Left ventricle myocardium inferior (tissue), 1 donor: ENCODE results near the gene MDM1. TPM values are rescaled to one million over a fixed set of nuclear protein-coding genes. Genes with fewer than 3 reads are reported as not detected.
A peak's percentile ranks its signal among the peaks of the same experiment; 100 is the strongest.

Experiments used
- DNase-seq: peaks from one replicate; pipeline ENCODE4 v3.0.0-alpha.2; 2020
- H3K27ac ChIP-seq: fragments of 200-600 bp; replicated peaks from 2 replicates; pipeline ENCODE4 v1.8.0; 2021
- H3K27me3 ChIP-seq: fragments of 200-600 bp; 2 replicates; pipeline ENCODE4 v1.8.0; 2021; ENCODE audit warnings: low read depth
- H3K36me3 ChIP-seq: fragments of 200-600 bp; 2 replicates; pipeline ENCODE4 v1.8.0; 2021
- H3K4me1 ChIP-seq: fragments of 200-600 bp; 2 replicates; pipeline ENCODE4 v1.8.0; 2021
- H3K4me3 ChIP-seq: fragments of 200-600 bp; 2 replicates; pipeline ENCODE4 v1.8.0; 2021; ENCODE audit warnings: mild to moderate bottlenecking, moderate library complexity
- H3K9me3 ChIP-seq: fragments of 200-600 bp; replicated peaks from 2 replicates; pipeline ENCODE4 v1.8.0; 2021
- CTCF ChIP-seq: fragments of 200-600 bp; IDR thresholded peaks from 2 replicates; pipeline ENCODE4 v1.8.0; 2021; ENCODE audit warnings: antibody characterized with exemption, mild to moderate bottlenecking, borderline replicate concordance
- intact Hi-C: fragments of 100-400 bp; cut with micrococcal nuclease; formaldehyde crosslinking; loops from one replicate; pipeline ENCODE4 v1.11.0; 2022
- total RNA-seq: library from RNA; stranded (reverse); fragmentation: NEBNext Ultra II Directional; extraction: Animal tissue kit (Norgen Biotek cat#: 25700); gene quantifications from one replicate; pipeline ENCODE4 v1.2.1, GENCODE V29; 2021
- donor health status: DM: no; HTN: yes; CAD: no; lungs with severe emphysema.

The MDM1 gene
- total RNA-seq, 1 donor from 2014 or later: 7.8 TPM

DNA sequence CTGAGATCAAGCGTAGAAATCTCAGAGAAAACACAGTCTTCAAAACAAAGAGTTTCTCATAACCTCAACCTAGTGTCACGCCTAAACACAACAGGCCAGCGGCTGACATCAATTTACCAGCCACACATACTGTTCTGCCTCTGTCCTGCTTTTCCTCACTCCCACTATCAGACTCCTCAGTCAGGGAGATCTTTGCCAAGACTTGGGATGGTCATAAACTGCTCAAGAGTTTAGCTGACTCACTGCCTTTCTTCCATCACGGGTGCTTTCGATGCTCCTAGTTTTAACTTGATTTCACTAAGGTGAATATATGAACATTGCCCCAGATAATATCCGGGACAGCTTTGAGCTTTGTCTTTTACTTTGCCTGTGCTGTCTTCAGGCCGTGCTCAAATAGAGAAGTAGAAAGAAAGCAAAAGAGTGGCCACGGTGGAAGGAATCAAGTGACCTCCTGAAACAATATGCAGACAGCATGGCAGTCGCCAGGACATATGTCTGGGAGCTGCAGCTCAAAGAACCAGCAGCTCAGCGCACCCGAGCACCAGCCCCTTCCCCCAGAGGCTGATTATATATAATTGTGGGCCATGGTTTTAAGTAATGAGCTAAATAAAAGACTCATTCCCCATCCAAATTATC is 12.1 kb downstream of the MDM1 start:
- no peak overlapping the region for H3K4me3 ChIP-seq
- peaks cover 3% of the 10 kb centered on the region for H3K36me3 ChIP-seq
- no peak for TF ChIP-seq CTCF
- no peaks in the 10 kb centered on the region for H3K9me3 ChIP-seq
- intact Hi-C loops: no loop called here
- peak overlapping the region; percentile 55 for H3K27ac ChIP-seq
- no peaks in the 10 kb centered on the region for H3K27me3 ChIP-seq
- H3K4me1 ChIP-seq: peaks cover 20% of the 10 kb centered on the region
- peak; percentile 19 for DNase-seq

- Histone ChIP-seq H3K36me3 (peaks cover 31% of the 10 kb centered on the region), H3K27ac (no peak overlapping the region), H3K4me1 (peaks cover 20% of the 10 kb centered on the region), H3K9me3 (no peaks in the 10 kb centered on the region), H3K27me3 (no peaks in the 10 kb centered on the region), H3K4me3 (no peak overlapping the region)
- no peak for DNase-seq
- intact Hi-C loops: loop anchor here (2.0 kb wide), 1 partner anchor 94 kb away; no protein-coding TSS in a partner anchor
- peak; percentile 76 for TF ChIP-seq CTCF
Observed at GRCh38 chr12:68317047-68317667, 15.0 kb downstream of the MDM1 start.

DNA sequence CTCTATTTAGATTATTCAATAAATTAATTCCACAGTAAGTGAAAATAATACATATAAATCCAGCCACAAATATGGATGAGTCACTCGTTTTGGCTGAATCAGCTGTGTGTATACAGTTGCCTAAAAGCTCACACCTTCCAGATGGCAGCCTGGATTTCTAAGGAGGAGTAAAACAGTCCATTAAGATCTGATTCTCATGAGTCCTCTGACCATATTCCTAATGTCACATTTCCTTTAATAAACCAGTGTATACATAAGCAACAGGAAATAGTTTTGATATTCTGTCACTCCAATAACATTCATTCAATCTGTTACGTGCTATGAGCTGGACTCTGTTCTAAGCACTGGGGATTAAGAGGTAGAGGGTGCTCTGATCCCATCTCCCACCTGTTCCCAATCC is 21.8 kb downstream of the MDM1 start:
- no peak for TF ChIP-seq CTCF
- no peaks in the 10 kb centered on the region for H3K27me3 ChIP-seq
- peaks cover 79% of the 10 kb centered on the region for H3K36me3 ChIP-seq
- H3K4me1 ChIP-seq: no peaks in the 10 kb centered on the region
- no peak for DNase-seq
- H3K27ac ChIP-seq: no peak overlapping the region
- intact Hi-C loops: no loop called here
- H3K9me3 ChIP-seq: no peaks in the 10 kb centered on the region
- no peak overlapping the region for H3K4me3 ChIP-seq

GRCh38 chr12:68306564-68306963 is 25.6 kb downstream of the MDM1 start:
- Histone ChIP-seq H3K4me3 (no peak overlapping the region), H3K27me3 (no peaks in the 10 kb centered on the region), H3K36me3 (peaks cover 54% of the 10 kb centered on the region), H3K27ac (no peak overlapping the region), H3K4me1 (no peaks in the 10 kb centered on the region), H3K9me3 (no peaks in the 10 kb centered on the region)
- no peak for DNase-seq
- TF ChIP-seq CTCF: no peak
- intact Hi-C loops: no loop called here

DNA sequence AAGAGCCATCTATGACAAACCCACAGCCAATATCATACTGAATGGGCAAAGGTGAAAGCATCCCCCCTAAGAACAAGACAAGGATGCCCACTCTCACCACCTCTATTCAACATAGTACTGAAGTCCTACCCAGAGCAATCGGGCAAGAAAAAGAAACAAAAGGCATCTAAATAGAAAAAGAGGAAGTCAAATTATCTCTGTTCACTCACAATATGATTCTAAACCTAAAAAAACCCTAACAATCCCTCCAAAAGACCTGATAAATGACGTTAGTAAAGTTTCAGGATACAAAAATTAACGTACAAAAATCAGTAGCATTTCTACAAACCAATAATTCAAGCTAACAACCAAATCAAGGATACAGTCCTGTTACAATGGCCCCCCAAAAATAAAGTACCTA is 26.9 kb downstream of the MDM1 start:
- no peak overlapping the region for H3K4me3 ChIP-seq
- H3K27me3 ChIP-seq: no peaks in the 10 kb centered on the region
- intact Hi-C loops: no loop called here
- peaks cover 54% of the 10 kb centered on the region for H3K36me3 ChIP-seq
- H3K27ac ChIP-seq: no peak overlapping the region
- peaks cover 6% of the 10 kb centered on the region for H3K9me3 ChIP-seq
- DNase-seq: no peak
- TF ChIP-seq CTCF: no peak
- no peaks in the 10 kb centered on the region for H3K4me1 ChIP-seq
